Heart left ventricle (tissue), 13 donors: Measurements from ENCODE around the gene PGM2.

ENCODE experiments used
- POLR2A ChIP-seq, 2 donors: fragments of 450-650 bp; IDR thresholded peaks; one replicate each; pipeline ENCODE4 v1.6.1; 2017; ENCODE audit warnings: antibody characterized with exemption in 2 of 2, mild to moderate bottlenecking in 2 of 2, moderate library complexity in 2 of 2
- TF ChIP-seq, protein P1 (sequence below), 12 donors: fragments of 200-600 bp; sonication (generic) in 4 of 12; IDR thresholded peaks; one replicate each; pipeline versions ENCODE4 v1.5.0 to v1.8.0; 2018 to 2022; ENCODE audit warnings: antibody characterized with exemption in 12 of 12, mild to moderate bottlenecking in 5 of 12
- donor health status: ischemic (EF 13 %, LVEDD 7.1; RV severe dilation, severe dysfunction).
- donor health status: DM: no; HTN: yes; CAD: no.
- donor health status: DM: no; HTN: no; CAD: no.
- donor health status: ischemic (EF 25% LVEDD 6.9; RV normal size, moderate dysfunction).
- donor health status: ischemic (EF 25% LVEDD 5.7; RV mildly dilated, moderate dysfunction).
- donor health status: ischemic (EF 35%, LVEDD 5.7; RV mildly dilated, moderate dysfunction).
- donor health status: nonischemic (EF 11% LVEDD 7.7; RV severe dilation, severe dysfunction).
- donor health status: DM: yes; HTN: yes; CAD: no.
- donor health status: PGD.
- donor health status: ischemic (EF 29% LVEDD 5.4; RV normal size, mild dysfunction).
- donor health status: nonischemic (EF 23%, LVEDD 6.1; RV moderate dilation, normal function).

DNA sequence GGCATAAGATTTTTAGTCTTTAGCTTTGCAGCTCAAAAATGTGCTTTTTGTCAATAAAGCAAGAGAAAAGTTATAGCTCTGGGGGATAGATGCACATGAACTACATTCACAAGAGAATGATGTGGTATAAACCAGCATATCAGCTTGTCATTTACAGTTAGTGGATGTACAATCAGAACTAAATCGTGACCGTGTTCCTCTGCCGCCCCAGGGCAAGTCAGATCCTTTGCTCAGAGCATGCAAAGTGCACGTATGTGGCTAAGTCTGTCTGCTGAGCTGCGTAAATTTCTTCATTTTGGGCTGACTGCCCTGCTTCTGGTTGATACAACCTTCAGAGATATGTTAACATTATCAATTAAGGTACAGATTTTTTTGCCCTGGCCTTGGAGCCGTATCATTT, 9.3 kb downstream of the PGM2 start:
- TF ChIP-seq, protein P1, sequence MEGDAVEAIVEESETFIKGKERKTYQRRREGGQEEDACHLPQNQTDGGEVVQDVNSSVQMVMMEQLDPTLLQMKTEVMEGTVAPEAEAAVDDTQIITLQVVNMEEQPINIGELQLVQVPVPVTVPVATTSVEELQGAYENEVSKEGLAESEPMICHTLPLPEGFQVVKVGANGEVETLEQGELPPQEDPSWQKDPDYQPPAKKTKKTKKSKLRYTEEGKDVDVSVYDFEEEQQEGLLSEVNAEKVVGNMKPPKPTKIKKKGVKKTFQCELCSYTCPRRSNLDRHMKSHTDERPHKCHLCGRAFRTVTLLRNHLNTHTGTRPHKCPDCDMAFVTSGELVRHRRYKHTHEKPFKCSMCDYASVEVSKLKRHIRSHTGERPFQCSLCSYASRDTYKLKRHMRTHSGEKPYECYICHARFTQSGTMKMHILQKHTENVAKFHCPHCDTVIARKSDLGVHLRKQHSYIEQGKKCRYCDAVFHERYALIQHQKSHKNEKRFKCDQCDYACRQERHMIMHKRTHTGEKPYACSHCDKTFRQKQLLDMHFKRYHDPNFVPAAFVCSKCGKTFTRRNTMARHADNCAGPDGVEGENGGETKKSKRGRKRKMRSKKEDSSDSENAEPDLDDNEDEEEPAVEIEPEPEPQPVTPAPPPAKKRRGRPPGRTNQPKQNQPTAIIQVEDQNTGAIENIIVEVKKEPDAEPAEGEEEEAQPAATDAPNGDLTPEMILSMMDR (IDR thresholded peaks at IDR 0.05) = no peak
- no peak for TF ChIP-seq POLR2A (IDR thresholded peaks at IDR 0.05)
